ENCODE data around the gene WWOX.

WWOX gene

DNA sequence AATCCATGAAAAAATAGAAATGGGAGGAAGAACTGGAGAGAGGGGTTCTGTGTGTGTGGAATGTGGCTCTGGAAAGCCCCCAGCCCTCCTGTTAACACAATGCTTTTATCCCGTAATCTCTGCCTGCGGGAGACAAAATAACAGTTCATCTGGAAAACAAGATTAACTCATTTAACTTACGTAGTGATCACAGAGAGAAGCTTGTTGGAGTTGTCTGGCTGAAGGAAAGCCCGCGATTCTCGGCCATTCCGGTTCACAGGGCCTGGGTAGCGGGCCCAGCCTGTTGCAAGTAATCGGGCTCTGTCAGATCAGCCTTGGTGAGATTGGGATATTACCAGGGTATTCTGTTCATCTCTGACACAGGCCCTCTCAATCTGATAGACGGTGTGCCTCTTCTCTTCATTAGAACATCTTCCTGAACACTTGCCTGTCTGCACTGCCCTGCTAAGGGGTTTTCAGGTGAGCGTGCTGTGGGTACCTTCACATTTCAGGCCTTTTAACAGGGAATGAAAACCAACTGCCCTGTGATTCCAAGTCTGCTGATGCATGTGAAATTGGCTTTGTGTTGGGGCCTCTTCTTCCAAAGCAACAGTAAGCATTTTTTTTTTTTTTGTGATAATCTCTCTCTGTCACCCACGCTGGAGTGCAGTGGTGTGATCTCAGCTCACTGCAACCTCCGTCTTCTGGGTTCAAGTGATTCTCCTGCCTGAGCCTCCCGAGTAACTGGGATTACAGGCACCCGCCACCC lies 609.9 kb downstream of the WWOX start:
- no peak for DNase-seq

DNA sequence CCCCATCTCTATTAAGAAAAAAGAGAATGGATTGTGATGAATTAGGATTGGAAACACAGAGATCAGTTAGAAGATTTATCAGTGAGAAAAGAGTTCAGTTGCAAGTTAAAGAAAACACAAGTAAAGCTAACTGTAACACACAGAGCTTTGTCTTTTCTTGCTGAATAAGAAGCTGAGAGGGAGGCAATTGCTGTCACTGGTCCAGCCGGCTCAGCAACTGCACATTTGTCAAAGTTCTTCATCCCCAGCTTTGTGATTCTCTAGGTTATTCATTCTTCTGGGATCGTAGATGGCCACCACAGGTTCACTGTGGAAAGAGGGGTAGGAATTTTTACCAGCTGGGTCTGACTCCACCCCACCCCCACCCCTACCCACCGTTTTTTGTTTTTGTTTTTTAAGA lies 615.7 kb downstream of the WWOX start:
- DNase-seq, result no peak

DNA sequence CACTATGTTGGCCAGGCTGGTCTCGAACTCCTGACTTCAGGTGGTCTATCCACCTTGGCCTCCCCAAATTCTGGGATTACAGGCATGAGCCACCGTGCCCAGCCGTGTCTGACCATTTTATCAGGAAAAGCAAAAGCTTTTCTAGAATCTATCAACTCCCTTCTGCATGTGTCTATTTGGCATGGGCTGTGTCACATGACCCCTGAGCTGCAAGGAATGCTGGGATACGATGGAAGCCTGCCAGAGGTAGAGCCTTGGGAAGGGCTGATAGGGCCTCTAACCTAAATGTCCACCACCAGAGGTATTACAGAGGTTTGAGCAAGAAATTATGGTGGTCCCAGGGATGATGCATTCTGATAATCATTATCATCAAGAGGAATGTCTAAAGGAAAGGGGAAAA lies 616.2 kb downstream of the WWOX start:
- no peak for DNase-seq

DNA sequence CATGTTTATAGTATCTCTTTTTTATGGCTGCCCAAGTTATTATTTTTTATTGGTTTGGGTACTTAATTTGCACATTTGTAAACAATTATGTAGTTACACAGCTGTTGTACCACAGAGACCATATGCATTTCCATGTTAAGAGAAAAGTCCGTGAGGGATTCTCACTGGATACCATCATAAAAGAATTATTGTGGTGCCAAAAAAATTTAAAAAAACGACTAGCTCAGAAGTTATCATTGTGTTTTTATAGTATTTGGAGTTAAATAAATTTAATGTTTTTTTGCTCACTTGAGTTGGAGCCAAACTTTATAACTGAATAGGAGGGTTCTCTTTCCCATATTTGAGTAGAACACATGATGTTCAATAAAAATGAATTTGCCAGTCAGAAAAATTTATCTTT lies 618.7 kb downstream of the WWOX start:
- DNase-seq, result no peak

DNA sequence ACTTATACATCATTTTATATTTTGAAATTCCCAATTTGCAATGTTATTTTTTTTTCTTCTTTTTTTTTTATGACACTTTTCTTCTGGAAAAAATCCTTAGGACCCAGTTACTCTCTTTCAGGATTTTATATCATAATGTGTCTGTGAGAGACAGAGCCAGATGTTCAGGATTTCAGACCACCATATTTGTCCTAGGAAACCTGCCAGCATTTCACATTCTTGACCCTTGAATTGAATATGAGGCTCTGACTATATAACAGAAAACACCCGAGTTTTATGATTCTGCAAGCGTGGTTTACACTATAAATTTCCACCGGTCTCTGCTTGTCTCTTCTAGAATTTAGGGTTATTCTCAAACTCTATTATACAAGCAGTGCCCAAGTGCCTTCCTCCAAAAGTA lies 621.0 kb downstream of the WWOX start:
- DNase-seq, result no peak

DNA sequence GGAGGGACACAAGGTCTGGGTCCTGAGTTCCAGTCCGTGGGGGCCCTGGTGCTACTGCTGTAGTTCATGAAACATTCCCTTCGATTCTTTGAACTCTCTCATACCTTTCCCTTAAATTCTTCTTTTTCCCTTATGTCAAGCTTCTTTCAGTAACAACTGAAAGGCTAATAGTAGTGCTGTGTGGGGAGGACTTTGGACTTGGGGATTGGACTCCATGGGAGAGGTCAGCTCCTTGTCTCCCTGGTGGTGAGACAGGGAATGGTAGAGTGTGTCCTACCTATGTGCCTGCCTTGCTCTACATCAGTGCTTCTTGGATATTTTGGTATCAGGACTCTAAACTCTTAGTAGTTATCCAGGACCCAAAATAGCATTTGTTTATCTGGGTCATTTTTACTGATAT lies 628.1 kb downstream of the WWOX start:
- no peak for DNase-seq

DNA sequence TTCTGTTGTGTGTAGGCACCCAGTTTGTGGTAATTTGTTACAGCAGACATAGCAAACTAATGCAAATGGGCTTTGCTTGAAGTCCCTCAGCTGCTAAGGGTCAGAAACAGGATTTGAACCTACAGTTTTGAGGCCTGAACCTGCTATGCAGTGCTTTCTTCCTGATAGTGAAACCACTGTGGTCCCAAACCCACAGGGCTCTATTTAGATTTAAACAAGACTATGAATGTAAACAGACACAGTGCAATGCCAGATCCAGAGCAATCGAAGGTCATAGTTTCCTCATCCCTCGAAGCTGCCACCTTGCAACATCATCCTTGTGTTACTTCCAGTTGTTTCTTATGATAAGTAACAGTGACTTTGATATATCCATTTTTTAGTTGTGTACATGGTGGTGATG lies 630.2 kb downstream of the WWOX start:
- no peak for DNase-seq

DNA sequence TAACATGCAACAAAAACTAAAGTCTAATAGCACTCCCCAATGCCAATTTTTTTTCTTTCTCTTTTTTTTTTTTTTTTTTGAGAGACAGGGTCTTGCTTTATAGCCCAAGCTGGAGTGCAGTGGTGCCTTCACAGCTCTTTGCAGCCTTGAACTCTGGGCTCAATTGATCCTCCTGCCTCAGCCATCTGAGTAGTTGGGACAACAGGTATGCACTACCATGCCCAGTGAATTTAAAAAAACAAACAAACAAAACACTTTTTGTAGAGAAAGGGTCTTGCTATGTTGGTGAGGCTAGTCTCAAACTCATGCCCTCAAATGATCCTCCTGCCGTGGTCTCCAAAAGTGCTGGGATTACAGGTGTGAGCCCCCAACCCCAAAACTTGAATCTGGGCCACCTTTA lies 632.3 kb downstream of the WWOX start:
- DNase-seq, result no peak

DNA sequence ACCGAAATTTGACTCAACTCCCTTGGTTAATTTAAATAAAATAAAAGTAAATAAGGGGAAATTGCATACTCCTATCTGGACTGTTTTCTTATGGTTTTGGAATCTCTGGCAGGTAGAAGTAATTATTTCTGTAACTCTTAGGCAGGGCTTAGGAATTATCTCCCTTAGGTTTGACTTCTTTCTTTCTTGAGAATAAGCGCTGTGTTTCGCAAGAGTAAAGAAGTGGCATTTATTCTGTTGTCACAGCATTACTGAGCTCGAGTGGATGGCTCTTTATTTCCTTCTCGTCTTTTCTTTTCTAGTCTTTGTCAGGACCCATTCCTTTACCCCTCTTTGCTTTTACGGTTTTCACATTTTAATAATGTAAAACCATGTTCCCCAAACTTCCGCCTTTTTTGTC lies 633.2 kb downstream of the WWOX start:
- no peak for DNase-seq

DNA sequence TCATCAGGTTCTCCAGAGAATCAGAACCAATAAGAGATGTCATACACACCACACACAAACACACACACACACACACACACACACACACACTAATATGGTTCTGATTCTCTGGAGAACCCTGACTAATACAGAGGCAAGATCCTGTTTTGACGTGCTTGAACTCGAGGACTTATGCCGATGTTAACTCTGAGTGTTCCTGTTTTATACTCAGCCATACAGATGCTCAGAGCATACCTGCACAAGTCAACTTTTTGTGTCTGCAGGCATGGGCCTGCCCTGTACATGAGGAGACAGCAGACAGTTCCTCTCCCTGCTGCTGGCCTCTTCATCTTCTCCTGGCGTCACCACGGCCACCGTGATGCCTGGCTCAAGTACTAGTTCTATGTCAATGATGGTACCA lies 635.9 kb downstream of the WWOX start:
- DNase-seq, result no peak

DNA sequence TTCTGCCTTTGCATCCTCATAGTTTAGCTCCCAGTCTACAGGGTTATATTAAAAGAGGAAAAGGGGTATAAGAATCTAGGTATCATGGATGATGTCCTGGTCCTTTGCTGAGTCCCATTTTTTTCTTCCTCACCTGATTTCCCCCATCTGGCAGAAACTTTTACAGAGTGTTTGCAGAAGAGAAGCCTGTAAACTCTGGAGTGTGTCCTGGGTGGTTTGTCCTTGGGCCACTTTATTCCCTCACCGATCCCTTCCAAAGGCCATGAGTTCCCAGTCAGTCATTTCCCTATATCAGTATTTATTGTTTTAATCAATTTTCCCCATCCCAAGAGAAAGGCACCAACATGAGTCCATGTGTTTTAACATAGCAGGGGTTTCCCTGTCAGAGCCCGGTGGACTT lies 638.2 kb downstream of the WWOX start:
- DNase-seq, result no peak

DNA sequence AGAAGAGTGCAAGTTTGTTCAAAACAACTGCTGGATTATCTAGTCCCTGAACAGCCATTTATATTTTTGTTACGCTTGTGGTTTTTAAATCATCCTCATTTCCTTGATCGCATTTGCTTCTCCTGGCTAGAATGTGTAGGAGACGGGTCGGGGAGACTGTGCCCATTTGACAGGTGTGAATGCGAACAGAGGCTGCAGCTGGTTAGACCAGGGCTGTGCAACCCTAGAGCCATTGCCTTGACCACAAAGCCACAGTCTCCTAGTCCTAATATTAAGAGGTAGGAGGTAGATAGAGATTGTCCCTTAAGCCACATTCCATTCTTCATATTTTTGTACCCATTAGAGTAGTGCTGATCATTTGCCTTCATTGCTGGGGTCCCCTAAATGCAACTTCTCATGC lies 639.1 kb downstream of the WWOX start:
- DNase-seq, result no peak

DNA sequence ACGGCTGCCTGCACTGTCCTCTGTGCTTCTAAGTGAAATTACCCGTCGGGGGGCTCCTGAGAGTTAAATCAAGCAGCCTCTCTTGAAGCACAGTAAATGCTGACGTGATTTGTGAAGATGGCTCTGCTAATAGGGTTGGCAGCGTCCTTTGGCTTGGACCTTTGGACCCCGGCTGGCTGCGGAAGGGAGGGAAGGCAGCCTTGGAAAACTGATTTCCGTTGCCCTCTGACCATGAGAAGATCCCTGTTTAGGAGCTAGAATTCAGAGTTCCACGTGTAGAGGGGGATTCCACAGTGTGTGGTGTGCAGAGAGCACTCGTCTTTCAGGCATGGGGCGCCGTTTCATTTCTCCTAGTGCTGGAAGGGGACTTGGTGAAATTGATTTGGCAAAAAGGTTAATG lies 640.8 kb downstream of the WWOX start:
- no peak for DNase-seq

DNA sequence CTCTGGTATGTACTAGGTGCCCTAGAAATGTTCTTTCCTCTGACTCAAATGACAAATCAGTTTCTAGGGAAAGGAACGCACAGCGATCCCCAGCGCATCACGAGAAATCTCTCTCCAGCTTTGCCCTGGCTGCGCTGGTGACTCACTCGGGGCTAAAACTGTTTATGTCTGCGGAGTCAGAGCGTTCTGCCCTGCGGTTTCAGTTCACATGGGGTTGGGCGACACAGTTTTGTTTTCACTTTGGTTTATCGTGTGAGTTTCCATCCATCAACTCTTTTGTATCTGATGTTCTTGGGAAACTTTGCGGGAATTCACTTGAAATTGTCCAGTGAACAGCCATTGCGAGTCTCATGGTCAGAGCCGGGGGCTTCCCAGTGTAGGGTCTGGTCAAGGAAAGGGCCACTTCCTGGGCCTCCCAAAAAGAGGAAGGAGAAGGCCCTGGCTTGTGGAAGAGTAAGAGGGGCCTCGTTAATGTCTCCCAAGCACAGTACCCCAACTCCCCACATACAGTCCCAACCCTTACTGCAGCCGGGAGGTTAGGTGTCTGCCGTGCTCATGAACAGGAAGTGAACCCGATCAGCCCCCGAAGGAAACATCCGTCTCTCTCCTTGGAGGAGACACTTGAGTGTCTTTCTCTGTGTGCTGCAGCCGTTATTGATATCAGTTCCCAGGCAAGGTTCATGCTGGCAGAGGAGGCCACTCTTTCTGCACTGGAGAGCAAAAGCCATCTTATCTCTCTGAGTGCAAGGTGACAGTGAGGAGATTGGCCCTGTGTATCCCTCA lies 643.2 kb downstream of the WWOX start:
- DNase-seq, result peak; percentile 93

DNA sequence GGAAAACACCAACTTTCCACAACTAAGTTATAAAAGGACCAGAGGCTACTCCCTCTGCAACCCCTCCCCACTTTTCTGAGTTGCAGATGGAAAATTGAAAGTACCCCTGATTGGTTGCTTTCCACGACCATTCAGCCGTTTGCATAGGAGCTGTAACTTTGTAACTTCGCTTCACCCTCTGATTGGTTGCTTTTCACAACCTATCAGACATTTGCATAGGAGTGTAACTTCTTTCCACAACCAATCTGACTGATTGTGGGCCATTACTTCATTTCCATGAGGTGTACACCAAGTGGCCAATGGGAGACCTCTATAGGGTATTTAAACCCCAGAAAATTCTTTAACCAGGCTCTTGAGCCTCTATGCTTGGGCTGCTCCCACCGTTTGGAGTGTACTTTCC lies 644.1 kb downstream of the WWOX start:
- peak; percentile 23 for DNase-seq

DNA sequence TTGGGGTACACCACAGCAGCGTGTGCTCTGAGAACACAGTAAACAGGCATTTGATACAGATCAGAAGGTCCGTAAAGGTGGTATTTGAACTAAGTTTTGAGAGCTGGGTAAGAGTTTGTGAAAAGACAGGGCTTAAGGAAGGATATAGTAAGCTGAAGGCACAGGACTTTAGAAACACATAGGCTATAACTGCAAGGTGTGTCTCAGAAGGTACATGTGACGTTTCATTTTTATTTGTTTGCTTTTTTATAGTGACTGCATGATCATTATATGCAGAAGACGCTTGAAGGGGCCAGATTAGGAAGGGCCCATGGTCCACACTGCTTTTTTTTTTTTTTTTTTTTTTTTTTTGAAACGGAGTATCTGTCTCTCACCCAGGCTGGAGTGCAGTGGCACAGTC lies 644.6 kb downstream of the WWOX start:
- DNase-seq, result no peak

DNA sequence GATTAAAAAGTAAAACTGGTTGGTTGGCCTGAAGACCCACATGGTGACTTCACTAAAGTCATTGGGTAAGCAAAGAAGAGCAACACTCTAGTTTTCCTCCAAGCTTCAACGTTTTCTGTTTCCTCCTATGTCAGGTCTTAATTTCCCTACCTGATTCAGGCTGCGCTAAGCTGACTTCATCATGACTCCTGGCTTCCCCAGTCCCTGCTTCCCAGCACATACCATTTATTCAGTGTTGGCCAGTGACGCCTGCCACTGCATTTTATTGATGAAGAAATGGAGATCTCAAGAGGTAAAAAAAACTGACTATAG lies 645.3 kb downstream of the WWOX start:
- no peak for DNase-seq

DNA sequence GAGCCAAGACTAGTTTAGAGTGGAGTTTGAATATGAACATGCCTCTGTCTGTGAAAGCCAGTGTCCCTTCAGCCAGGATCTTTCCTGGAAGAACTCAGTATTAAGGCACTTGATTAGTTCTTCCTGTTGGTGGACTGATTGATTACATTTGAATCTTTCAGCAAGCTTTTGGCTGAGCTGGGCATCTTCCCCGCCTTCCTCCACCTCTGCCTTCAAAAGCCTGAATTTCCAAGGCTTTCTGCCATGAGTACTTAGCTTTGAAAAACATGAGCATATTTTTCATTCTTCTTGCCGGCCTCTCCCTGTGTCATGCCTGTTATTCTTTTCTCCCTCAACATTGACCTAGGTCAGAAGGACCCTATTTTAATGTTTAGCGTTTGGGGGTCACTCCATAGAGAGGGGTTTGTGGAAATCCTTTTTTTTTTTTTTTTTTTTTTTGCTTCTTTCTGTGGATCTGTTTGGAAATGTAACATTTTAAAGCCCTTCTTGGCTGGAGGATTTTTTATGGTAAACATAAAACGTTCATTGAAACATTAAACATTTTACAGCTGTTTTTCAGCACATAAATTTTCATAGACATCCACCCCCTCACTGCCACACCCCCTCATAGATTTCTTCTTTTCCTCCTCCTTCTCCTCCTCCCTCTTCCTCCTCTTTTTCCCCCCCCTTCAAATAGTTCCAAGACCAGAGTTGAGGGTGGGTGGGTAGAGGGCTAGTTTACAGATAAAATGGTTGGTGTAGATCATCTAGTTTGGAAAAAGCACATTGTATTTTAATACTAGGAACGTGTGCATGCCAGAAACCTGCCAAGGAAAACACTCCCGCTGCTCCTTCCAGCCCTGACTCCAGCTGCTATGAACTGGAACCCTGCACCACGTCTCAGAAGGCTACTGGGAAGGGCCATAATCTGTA lies 645.9 kb downstream of the WWOX start:
- no peak for DNase-seq

DNA sequence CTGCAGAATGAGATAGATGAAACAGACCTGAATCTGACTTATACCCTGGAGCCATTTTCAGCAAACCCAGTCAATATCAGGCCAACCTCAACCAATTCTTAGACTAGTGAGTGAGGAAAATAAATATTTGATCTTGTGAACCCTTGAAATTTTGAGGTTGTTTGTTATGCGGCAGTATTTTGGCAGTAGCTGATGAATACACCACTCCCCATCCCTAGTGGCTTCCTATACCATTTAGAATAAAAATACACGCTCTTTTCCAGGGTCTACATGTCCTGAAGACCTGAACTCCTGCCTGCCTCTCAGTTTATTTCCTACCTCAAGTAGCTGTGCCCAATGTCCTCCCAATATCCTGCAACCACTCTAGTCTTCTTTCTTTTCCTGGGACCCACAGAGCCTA lies 647.3 kb downstream of the WWOX start:
- DNase-seq, result no peak

DNA sequence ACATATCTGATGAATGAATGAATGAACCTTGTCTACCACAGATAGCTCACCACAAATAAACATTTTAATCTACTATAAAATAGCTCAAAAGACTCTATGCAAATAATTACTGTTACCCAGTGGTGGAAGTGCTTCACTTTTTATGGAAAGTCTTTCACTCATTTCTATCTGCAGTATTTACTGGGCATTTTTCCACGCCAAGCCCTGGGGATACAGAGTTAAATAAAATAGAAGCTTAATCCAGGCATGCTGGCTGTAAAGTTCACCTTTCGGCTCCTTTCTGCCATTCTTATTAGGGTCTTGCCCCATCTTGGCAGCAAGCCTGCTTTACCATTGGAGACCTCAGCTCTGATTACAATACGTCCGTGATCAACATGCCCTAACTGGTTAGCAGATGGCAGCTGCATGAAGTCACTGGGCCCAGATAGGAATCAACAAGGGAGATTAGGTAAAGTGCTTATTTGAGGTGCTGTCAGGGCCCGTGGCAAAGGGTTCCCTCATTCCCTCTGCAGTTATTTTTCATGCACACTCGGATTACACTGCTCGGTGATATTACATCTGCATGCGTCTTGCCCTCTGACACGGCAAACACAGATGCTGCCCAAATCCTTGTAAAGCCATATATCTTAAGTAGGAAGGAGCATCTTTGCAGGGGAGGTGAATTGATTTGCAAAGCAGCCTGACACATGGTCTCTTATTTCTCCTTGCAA lies 648.9 kb downstream of the WWOX start:
- no peak for DNase-seq

DNA sequence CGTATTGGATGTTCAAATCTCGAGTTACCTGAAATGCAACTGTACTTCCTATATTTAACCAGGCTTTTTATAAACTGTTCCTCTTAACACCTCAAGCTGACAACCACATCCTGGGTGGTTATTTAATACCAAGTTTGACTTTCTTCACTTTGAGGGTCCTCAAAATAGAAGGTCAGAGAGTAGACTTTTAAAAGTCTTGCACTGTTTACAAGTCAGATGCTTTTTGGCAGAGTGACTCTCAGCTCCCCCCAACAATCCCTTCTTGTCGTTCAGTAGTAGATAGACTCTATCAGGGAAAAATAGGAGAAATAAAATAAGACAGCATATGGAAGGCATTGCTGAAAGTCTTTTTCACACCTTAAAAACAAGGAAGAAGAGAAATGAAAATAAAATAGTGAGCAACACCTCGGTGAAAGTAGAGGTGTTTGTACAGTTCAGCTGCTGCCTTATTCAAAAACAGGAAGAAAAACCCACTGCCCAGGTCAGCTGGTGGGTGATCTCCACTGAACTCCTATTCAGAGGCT lies 650.4 kb downstream of the WWOX start:
- DNase-seq, result no peak

DNA sequence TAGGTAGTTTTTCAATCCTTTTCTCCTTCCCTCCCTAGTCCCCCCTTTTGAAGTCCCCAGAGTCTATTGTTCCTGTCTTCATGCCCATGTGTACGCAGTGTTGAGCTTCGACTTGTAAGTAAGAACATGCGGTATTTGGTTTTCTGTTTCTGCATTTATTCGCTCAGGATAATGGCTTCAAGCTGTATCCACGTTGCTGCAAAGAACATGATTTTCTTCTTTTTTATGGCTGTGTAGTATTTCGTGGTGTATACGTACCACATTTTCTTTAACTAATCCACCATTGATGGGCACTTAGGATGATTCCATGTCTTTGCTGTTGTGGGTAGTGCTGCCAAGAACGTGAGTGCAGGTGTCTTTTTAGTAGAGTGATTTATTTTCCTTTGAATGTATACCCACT lies 651.2 kb downstream of the WWOX start:
- no peak for DNase-seq

DNA sequence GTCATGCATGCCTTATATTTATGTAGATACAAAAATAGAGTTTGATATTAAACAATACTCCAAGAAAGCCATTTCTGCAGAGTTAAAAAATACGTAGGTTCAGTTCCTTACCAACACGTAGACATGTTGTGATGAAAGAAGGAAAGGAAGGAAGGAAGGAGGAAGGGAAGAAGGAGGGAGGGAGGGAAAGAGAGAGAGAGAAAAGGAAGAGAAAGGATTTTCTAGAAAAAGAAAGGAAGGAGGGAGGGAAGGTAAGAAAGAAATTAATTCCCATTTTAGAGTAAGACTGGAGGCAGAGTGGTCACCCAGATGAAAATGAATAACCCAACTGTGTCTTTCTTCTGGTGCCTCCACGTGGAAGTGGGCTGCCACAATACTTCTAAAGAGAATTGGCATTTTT lies 652.1 kb downstream of the WWOX start:
- DNase-seq, result no peak

All from activated CD4-positive, alpha-beta T cell treated with anti-CD3 and anti-CD28 coated beads, Interleukin-10, Interleukin-2, amounts not matched to agents 100 ng/mL and 50 ng/mL, durations not matched to agents 16 hours and 8 hours (primary cell).